HEK293 (cell line): ENCODE measurements around the gene MALAT1.

Experiments used
- BCL11A ChIP-seq: fragments of 450-650 bp; formaldehyde crosslinking; IDR thresholded peaks from 2 replicates; pipeline ENCODE4 v1.5.1; 2016; ENCODE audit warnings: low read depth, missing biosample characterization, missing genetic modification characterization
- EGR2 ChIP-seq: fragments of 450-650 bp; formaldehyde crosslinking; IDR thresholded peaks from 2 replicates; pipeline ENCODE4 v1.5.1; 2016; ENCODE audit warnings: low read depth, missing biosample characterization, missing genetic modification characterization
- GFI1B ChIP-seq: fragments of 450-650 bp; formaldehyde crosslinking; IDR thresholded peaks from 2 replicates; pipeline ENCODE4 v1.5.1; 2016; ENCODE audit warnings: missing biosample characterization, missing genetic modification characterization
- GLIS2 ChIP-seq: fragments of 450-650 bp; formaldehyde crosslinking; IDR thresholded peaks from 2 replicates; pipeline ENCODE4 v1.5.1; 2016; ENCODE audit warnings: missing biosample characterization, missing genetic modification characterization
- KLF16 ChIP-seq: fragments of 450-650 bp; formaldehyde crosslinking; IDR thresholded peaks from 2 replicates; pipeline ENCODE4 v1.5.1; 2017; ENCODE audit warnings: missing biosample characterization, missing genetic modification characterization
- MEIS1 ChIP-seq: sonication (generic); formaldehyde crosslinking; IDR thresholded peaks from 2 replicates; pipeline ENCODE4 v1.8.1; 2022; ENCODE audit warnings: missing genetic modification reagents, mild to moderate bottlenecking, borderline replicate concordance
- SCRT2 ChIP-seq: fragments of 450-650 bp; formaldehyde crosslinking; IDR thresholded peaks from 2 replicates; pipeline ENCODE4 v1.5.1; 2016; ENCODE audit warnings: missing biosample characterization, missing genetic modification characterization
- TCF7L2 ChIP-seq: IDR thresholded peaks from 2 replicates; pipeline ENCODE4 v1.6.1; 2011; ENCODE audit warnings: low read depth, mild to moderate bottlenecking, inconsistent platforms, low read length, moderate library complexity, borderline replicate concordance
- ZFP41 ChIP-seq: fragments of 450-650 bp; formaldehyde crosslinking; IDR thresholded peaks from 2 replicates; pipeline ENCODE4 v1.5.1; 2016; ENCODE audit warnings: missing biosample characterization, missing genetic modification characterization, borderline replicate concordance
- ZNF140 ChIP-seq: fragments of 450-650 bp; formaldehyde crosslinking; IDR thresholded peaks from 2 replicates; pipeline ENCODE4 v1.5.1; 2016; ENCODE audit warnings: missing biosample characterization, missing genetic modification characterization
- ZNF202 ChIP-seq: fragments of 450-650 bp; formaldehyde crosslinking; IDR thresholded peaks from 2 replicates; pipeline ENCODE4 v1.5.1; 2016; ENCODE audit warnings: missing biosample characterization, missing genetic modification characterization, borderline replicate concordance
- ZNF24 ChIP-seq: fragments of 450-650 bp; formaldehyde crosslinking; IDR thresholded peaks from 2 replicates; pipeline ENCODE4 v1.5.1; 2016; ENCODE audit warnings: missing biosample characterization, missing genetic modification characterization
- ZNF266 ChIP-seq: fragments of 450-650 bp; formaldehyde crosslinking; IDR thresholded peaks from 2 replicates; pipeline ENCODE4 v1.5.1; 2016; ENCODE audit warnings: missing biosample characterization, missing genetic modification characterization, low read depth
- ZNF302 ChIP-seq: fragments of 450-650 bp; formaldehyde crosslinking; IDR thresholded peaks from 2 replicates; pipeline ENCODE4 v1.5.1; 2016; ENCODE audit warnings: missing biosample characterization, missing genetic modification characterization, low read depth
- ZNF501 ChIP-seq: fragments of 450-650 bp; formaldehyde crosslinking; IDR thresholded peaks from 2 replicates; pipeline ENCODE4 v1.5.1; 2016; ENCODE audit warnings: missing biosample characterization, missing genetic modification characterization
- ZNF585B ChIP-seq: fragments of 450-650 bp; formaldehyde crosslinking; IDR thresholded peaks from 2 replicates; pipeline ENCODE4 v1.5.1; 2016; ENCODE audit warnings: missing biosample characterization, missing genetic modification characterization
- ZNF624 ChIP-seq: fragments of 450-650 bp; formaldehyde crosslinking; IDR thresholded peaks from 2 replicates; pipeline ENCODE4 v1.5.1; 2017; ENCODE audit warnings: missing biosample characterization, missing genetic modification characterization
- ZNF629 ChIP-seq: fragments of 450-650 bp; formaldehyde crosslinking; IDR thresholded peaks from 2 replicates; pipeline ENCODE4 v1.5.1; 2017; ENCODE audit warnings: missing biosample characterization, missing genetic modification characterization
- ZNF664 ChIP-seq: fragments of 450-650 bp; formaldehyde crosslinking; IDR thresholded peaks from 2 replicates; pipeline ENCODE4 v1.5.1; 2016; ENCODE audit warnings: missing biosample characterization, missing genetic modification characterization
- ZNF747 ChIP-seq: fragments of 450-650 bp; formaldehyde crosslinking; IDR thresholded peaks from 2 replicates; pipeline ENCODE4 v1.5.1; 2016; ENCODE audit warnings: missing biosample characterization, missing genetic modification characterization
- ZNF785 ChIP-seq: fragments of 450-650 bp; formaldehyde crosslinking; IDR thresholded peaks from 2 replicates; pipeline ENCODE4 v1.5.1; 2016; ENCODE audit warnings: missing biosample characterization, missing genetic modification characterization
- ZSCAN16 ChIP-seq: fragments of 450-650 bp; formaldehyde crosslinking; IDR thresholded peaks from 2 replicates; pipeline ENCODE4 v1.5.1; 2016; ENCODE audit warnings: missing biosample characterization, missing genetic modification characterization
- TF ChIP-seq, protein P1 (sequence below): fragments of 450-650 bp; formaldehyde crosslinking; IDR thresholded peaks from 2 replicates; pipeline ENCODE4 v1.5.1; 2016; ENCODE audit warnings: missing biosample characterization, missing genetic modification characterization
- TF ChIP-seq, protein P2 (sequence below): fragments of 450-650 bp; formaldehyde crosslinking; IDR thresholded peaks from 2 replicates; pipeline ENCODE4 v1.5.1; 2017; ENCODE audit warnings: missing biosample characterization, mild to moderate bottlenecking, missing genetic modification characterization, moderate library complexity
- TF ChIP-seq, protein P3 (sequence below): fragments of 450-650 bp; formaldehyde crosslinking; IDR thresholded peaks from 2 replicates; pipeline ENCODE4 v1.5.0; 2017; ENCODE audit warnings: missing biosample characterization, missing genetic modification characterization, borderline replicate concordance
- TF ChIP-seq, protein P4 (sequence below): fragments of 450-650 bp; formaldehyde crosslinking; IDR thresholded peaks from 2 replicates; pipeline ENCODE4 v1.5.1; 2016; ENCODE audit warnings: missing biosample characterization, missing genetic modification characterization
- TF ChIP-seq, protein P5 (sequence below): fragments of 450-650 bp; formaldehyde crosslinking; IDR thresholded peaks from 2 replicates; pipeline ENCODE4 v1.5.1; 2016; ENCODE audit warnings: missing biosample characterization, missing genetic modification characterization, borderline replicate concordance

MALAT1 gene

DNA sequence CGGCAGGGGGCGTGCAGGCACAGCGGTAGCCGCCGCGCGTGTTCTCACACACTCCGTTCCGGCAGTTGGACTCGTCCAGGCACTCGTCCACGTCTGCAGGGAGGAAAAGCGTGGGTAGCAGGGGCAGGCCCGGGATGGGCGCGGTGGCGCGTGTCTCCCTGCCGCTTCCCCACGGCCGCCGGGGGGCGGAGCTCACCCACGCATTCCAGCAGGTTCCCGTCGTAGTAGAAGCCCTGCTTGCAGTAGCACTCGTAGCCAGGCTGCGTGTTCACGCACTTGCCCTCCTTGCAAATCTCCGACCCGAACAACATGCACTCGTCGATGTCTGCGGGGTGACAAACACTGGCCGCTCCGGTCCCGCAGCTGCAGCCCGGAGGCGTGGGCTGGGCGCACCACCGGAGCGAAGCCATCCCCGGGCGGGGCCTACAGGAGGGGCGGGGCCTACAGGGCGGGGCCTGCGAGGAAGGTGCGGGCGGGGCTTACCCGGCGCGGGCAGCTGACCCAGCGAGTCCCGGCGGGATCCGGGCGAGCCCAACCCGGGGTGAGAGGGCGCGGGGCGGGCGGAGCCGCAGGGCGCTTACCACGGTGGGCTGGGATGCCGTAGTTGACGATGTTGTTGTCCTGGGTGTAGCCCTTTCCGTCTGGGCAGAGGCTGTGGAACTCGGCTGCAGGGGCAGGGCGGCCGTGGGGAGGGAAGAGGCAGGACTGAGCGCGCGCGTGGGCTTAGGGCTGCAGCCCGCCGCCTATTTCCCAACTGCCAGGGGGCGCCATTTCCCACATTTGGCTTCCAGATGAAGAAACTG, 41.6 kb downstream of the MALAT1 start (continued):
- TF ChIP-seq BCL11A (peak; percentile 61; the same call in 1 of the 2 replicates), ZNF302 (tag by site-specific recombination) (no peak), ZNF585B (tag by site-specific recombination) (no peak), ZNF624 (tag by site-specific recombination) (no peak), TCF7L2 (no peak), SCRT2 (peak; percentile 72), ZNF747 (tag by site-specific recombination) (no peak), ZNF664 (tag by site-specific recombination) (no peak), EGR2 (tag by site-specific recombination) (peak; percentile 88), ZNF266 (no peak), ZNF629 (peak; percentile 56), KLF16 (tag by site-specific recombination) (peak; percentile 54; the same call in 1 of the 2 replicates), GFI1B (tag by site-specific recombination) (no peak), ZNF140 (tag by site-specific recombination) (no peak), ZSCAN16 (no peak), ZNF202 (no peak), ZNF785 (no peak), GLIS2 (tag by site-specific recombination) (peak; percentile 62), ZNF24 (tag by site-specific recombination) (no peak), ZNF501 (tag by site-specific recombination) (peak; percentile 61; the same call in 1 of the 2 replicates), ZFP41 (tag by site-specific recombination) (no peak), MEIS1 (CRISPR knock-in tag) (no peak)
- TF ChIP-seq, protein P1, sequence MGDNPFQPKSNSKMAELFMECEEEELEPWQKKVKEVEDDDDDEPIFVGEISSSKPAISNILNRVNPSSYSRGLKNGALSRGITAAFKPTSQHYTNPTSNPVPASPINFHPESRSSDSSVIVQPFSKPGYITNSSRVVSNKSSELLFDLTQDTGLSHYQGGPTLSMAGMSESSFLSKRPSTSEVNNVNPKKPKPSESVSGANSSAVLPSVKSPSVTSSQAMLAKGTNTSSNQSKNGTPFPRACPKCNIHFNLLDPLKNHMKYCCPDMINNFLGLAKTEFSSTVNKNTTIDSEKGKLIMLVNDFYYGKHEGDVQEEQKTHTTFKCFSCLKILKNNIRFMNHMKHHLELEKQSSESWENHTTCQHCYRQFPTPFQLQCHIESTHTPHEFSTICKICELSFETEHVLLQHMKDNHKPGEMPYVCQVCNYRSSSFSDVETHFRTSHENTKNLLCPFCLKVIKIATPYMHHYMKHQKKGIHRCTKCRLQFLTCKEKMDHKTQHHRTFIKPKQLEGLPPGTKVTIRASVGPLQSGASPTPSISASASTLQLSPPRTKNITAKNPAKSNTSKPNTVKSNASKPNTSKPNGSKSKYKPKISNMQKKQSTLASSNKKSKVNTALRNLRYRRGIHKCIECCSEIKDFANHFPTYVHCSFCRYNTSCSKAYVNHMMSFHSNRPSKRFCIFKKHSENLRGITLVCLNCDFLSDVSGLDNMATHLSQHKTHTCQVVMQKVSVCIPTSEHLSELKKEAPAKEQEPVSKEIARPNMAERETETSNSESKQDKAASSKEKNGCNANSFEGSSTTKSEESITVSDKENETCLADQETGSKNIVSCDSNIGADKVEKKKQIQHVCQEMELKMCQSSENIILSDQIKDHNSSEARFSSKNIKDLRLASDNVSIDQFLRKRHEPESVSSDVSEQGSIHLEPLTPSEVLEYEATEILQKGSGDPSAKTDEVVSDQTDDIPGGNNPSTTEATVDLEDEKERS (tag by site-specific recombination), result no peak
- TF ChIP-seq, protein P2, sequence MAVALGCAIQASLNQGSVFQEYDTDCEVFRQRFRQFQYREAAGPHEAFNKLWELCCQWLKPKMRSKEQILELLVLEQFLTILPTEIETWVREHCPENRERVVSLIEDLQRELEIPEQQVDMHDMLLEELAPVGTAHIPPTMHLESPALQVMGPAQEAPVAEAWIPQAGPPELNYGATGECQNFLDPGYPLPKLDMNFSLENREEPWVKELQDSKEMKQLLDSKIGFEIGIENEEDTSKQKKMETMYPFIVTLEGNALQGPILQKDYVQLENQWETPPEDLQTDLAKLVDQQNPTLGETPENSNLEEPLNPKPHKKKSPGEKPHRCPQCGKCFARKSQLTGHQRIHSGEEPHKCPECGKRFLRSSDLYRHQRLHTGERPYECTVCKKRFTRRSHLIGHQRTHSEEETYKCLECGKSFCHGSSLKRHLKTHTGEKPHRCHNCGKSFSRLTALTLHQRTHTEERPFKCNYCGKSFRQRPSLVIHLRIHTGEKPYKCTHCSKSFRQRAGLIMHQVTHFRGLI (tag by site-specific recombination), result peak; percentile 99
- TF ChIP-seq, protein P3, sequence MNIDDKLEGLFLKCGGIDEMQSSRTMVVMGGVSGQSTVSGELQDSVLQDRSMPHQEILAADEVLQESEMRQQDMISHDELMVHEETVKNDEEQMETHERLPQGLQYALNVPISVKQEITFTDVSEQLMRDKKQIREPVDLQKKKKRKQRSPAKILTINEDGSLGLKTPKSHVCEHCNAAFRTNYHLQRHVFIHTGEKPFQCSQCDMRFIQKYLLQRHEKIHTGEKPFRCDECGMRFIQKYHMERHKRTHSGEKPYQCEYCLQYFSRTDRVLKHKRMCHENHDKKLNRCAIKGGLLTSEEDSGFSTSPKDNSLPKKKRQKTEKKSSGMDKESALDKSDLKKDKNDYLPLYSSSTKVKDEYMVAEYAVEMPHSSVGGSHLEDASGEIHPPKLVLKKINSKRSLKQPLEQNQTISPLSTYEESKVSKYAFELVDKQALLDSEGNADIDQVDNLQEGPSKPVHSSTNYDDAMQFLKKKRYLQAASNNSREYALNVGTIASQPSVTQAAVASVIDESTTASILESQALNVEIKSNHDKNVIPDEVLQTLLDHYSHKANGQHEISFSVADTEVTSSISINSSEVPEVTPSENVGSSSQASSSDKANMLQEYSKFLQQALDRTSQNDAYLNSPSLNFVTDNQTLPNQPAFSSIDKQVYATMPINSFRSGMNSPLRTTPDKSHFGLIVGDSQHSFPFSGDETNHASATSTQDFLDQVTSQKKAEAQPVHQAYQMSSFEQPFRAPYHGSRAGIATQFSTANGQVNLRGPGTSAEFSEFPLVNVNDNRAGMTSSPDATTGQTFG, result no peak
- TF ChIP-seq, protein P4, sequence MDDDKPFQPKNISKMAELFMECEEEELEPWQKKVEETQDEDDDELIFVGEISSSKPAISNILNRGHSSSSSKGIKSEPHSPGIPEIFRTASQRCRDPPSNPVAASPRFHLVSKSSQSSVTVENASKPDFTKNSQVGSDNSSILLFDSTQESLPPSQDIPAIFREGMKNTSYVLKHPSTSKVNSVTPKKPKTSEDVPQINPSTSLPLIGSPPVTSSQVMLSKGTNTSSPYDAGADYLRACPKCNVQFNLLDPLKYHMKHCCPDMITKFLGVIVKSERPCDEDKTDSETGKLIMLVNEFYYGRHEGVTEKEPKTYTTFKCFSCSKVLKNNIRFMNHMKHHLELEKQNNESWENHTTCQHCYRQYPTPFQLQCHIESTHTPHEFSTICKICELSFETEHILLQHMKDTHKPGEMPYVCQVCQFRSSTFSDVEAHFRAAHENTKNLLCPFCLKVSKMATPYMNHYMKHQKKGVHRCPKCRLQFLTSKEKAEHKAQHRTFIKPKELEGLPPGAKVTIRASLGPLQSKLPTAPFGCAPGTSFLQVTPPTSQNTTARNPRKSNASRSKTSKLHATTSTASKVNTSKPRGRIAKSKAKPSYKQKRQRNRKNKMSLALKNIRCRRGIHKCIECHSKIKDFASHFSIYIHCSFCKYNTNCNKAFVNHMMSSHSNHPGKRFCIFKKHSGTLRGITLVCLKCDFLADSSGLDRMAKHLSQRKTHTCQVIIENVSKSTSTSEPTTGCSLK (tag by site-specific recombination), result no peak
- TF ChIP-seq, protein P5, sequence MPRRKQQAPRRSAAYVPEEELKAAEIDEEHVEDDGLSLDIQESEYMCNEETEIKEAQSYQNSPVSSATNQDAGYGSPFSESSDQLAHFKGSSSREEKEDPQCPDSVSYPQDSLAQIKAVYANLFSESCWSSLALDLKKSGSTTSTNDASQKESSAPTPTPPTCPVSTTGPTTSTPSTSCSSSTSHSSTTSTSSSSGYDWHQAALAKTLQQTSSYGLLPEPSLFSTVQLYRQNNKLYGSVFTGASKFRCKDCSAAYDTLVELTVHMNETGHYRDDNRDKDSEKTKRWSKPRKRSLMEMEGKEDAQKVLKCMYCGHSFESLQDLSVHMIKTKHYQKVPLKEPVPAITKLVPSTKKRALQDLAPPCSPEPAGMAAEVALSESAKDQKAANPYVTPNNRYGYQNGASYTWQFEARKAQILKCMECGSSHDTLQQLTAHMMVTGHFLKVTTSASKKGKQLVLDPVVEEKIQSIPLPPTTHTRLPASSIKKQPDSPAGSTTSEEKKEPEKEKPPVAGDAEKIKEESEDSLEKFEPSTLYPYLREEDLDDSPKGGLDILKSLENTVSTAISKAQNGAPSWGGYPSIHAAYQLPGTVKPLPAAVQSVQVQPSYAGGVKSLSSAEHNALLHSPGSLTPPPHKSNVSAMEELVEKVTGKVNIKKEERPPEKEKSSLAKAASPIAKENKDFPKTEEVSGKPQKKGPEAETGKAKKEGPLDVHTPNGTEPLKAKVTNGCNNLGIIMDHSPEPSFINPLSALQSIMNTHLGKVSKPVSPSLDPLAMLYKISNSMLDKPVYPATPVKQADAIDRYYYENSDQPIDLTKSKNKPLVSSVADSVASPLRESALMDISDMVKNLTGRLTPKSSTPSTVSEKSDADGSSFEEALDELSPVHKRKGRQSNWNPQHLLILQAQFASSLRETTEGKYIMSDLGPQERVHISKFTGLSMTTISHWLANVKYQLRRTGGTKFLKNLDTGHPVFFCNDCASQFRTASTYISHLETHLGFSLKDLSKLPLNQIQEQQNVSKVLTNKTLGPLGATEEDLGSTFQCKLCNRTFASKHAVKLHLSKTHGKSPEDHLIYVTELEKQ (tag by site-specific recombination), result no peak
